Retinal pigment epithelial cell (primary cell): ENCODE measurements around the gene BACE2.

Experiments
- DNase-seq: peaks from one replicate; pipeline ENCODE4 v3.0.0-alpha.2; 2010; ENCODE audit warnings: low read depth
- H3K4me3 ChIP-seq: 2 replicates; pipeline ENCODE4 v1.5.1; 2011; ENCODE audit warnings: mild to moderate bottlenecking, low read length, control low read depth, moderate library complexity
- TF ChIP-seq, protein P1 (sequence below): conservative IDR thresholded peaks from 2 replicates; pipeline ENCODE4 v1.5.1; 2011; ENCODE audit warnings: low read depth, low read length, control low read depth, inconsistent platforms

The BACE2 gene

DNA sequence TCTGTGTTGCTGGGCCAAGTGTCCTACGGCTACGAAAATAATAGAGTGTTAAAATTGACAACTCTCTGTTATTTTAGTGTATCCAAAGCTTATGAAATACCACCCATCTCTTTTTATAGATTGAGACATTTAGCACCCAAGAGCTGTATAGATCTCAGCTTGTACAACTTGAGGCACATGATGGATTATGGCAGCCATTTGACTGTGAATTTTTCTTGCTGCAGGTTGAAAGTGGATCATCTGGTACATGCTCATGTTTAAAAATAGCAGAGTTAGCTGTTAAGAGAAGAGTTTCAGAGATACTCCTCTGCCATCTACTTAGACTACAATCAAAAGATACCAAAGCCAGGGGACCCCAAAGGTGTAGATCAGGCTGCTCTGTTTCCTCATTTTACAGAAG, 99.4 kb downstream of the BACE2 start:
- no peak overlapping the region for H3K4me3 ChIP-seq
- DNase-seq = no peak
- TF ChIP-seq, protein P1, sequence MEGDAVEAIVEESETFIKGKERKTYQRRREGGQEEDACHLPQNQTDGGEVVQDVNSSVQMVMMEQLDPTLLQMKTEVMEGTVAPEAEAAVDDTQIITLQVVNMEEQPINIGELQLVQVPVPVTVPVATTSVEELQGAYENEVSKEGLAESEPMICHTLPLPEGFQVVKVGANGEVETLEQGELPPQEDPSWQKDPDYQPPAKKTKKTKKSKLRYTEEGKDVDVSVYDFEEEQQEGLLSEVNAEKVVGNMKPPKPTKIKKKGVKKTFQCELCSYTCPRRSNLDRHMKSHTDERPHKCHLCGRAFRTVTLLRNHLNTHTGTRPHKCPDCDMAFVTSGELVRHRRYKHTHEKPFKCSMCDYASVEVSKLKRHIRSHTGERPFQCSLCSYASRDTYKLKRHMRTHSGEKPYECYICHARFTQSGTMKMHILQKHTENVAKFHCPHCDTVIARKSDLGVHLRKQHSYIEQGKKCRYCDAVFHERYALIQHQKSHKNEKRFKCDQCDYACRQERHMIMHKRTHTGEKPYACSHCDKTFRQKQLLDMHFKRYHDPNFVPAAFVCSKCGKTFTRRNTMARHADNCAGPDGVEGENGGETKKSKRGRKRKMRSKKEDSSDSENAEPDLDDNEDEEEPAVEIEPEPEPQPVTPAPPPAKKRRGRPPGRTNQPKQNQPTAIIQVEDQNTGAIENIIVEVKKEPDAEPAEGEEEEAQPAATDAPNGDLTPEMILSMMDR = no peak

DNA sequence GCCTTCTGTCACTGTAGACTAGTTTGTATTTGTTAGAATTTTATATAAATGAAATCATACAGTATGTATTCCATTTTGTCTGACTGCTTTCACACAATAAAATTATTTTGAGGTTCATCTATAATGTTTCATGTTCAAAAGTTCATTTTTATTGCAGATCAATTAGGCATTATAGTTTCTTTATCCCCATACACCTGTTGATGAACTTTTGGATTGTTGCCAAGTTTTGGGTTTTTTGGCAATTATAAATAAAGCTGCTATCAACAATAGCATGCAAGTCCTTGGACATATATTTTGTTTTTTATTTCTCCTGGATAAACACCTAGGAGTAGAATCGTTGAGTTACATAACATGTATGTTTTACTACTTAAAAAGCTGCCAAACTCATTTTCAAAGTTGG, 101.6 kb downstream of the BACE2 start:
- no peak overlapping the region for H3K4me3 ChIP-seq
- TF ChIP-seq, protein P1 = no peak
- no peak for DNase-seq

DNA sequence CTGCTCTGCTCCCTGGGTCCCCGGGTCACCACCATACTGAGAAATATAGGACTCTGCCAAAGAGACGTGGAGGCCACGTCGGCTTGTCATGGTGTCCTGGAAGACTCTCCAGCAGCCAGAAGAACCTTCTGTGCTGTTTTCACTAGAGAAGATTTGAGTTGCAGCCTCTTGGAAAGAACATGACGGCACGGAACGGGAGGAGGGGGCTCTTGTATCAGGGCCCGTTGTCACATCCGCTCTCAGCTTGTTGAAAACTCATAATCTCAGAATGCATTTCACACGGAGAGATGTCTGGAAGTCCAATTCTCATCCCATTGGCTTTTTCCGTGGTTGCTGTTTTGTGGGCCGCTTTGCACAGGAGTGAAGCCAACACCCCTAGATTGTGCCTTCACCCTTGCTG, 109.2 kb downstream of the BACE2 start:
- DNase-seq = no peak
- TF ChIP-seq, protein P1 = no peak
- H3K4me3 ChIP-seq = no peak overlapping the region

DNA sequence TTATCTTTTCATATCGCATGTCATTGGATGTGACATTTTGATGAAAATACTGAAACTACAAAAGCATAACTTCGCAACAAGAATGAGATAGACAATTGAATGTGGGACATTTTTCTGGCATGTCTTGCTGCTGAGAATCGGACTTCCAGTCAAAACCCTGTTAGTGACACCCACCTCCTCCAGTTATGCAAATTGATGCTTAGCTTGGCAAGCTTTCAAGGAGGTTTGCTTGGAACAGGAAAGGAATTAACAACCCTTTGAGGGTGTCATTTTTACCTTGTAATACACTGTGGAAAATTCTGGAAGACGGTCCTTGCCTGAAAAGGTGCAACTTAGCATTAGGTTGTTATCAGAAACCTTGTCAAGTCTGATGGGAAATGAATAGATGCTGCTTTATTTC, 109.9 kb downstream of the BACE2 start:
- TF ChIP-seq, protein P1 = no peak
- DNase-seq = no peak

DNA sequence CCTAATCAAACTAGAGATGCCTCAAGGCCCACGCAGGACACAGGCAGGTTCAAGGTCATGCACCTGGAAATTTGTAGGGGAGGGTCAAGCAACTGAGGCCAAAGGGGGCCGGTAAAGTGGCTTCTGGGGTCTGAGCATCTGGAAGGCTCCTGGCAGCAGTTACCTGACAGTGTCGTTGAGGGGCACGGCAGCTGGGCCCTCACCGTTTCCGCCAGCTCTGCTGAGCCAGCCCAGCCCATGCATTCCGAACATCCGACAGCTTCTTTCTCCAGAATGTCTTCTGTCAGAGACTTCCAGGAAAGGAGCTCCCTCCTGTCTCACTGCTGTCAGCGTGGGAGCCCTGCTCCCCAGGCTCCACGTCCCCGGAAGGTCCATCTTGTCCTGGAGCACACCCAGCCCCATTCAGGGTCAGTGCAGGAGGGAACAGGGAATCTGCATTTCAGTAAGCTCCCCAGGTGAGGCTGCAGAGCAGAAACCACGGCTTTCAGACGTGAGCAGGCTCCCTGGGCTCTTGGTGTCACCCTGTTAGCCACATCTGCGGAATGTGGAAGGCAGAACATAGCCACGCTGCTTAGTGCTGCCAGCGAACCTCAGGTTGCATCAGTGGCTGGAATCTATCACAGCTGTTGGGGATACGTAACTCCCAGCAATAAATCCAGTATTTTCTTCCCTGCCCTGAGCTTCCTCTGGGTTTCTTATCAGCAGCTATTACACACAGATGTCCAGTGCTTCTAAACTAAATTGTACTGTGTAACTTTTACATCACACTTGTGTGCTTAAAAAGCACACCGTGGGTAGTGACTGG, 112.4 kb downstream of the BACE2 start:
- TF ChIP-seq, protein P1 = no peak
- no peak for DNase-seq
- no peak overlapping the region for H3K4me3 ChIP-seq

More for the DNA sequence above, 109.9 kb downstream of the BACE2 start:
- H3K4me3 ChIP-seq = no peak overlapping the region

DNA sequence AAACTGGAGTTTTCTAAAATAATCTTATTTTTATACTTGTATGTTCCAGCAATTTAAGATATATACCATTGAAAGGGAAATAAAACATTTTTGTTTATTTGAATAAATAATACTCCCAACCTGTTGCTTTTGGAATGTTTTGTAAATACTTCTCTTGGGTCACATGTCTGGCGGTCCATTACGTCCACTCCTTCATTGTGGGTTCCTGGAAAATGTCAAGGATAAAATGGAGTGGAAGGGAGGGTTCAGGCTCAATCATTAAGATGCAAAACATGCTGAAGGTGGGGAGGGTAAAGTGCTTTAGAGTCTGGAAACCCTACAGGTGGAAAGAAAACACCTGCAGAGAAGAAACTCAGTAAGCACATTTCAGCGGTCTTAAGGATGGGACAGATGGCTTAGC, 114.5 kb downstream of the BACE2 start:
- DNase-seq = no peak
- H3K4me3 ChIP-seq = no peak overlapping the region
- TF ChIP-seq, protein P1 = no peak

DNA sequence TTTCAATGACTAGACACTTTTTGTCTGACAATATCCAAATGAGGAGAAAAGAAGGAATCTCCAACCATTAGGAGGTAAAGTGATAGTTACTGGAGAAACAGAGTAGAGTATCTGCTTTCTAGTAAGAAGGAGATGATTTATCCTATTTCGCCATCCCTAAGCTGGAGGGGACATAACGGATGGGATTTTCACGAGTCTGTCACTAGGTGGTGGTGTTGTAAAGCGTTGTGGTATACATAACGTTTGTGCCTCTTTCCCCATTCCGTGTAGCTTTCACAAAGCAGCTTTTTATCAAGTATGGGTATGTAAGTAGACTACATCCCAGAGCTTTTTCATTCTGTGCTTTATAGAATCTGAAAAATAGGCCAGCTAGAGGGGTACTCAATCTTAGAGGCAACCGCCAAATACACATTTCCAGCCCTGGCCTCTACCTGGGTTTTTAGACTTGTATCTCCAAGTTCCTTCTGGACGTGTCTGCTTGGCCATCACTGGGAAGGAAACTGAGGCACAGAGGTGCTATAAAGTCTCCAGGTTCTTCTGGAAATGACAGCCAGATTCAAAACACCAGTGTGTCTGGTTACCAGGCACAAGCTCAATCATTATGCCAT, 115.4 kb downstream of the BACE2 start:
- peak; percentile 43 for DNase-seq
- no peak overlapping the region for H3K4me3 ChIP-seq

More for the DNA sequence above, 115.4 kb downstream of the BACE2 start:
- TF ChIP-seq, protein P1 = peak; percentile 82
